IMR-90 (cell line): ENCODE data around the gene EPN2. TPM values are rescaled to one million over a fixed set of nuclear protein-coding genes. Genes with fewer than 3 reads are reported as not detected.

Experiments used
- ATAC-seq: fragments of 200-7000 bp; cut with Tn5 transposase; 2 replicates; pipeline ENCODE4 v1.9.1; 2020; ENCODE audit warnings: low read depth, mild to moderate bottlenecking, moderate library complexity
- BruUV-seq: library from RNA; stranded (reverse); fragments of 400-500 nt; replicated peaks from 2 replicates; lab custom pipeline; 2021; lab: Mats Ljungman, UMichigan
- CTCF ChIA-PET: fragments of 300-600 bp; formaldehyde crosslinking; extraction: SDS; loops from one replicate; lab custom pipeline; 2021; ENCODE audit warnings: antibody characterized with exemption; lab: Yijun Ruan, JAX
- POLR2A ChIA-PET: fragments of 300-600 bp; sonication (Branson Sonifier 250); formaldehyde crosslinking; loops from one replicate; lab custom pipeline; 2022; ENCODE audit warnings: antibody characterized with exemption; ENCODE audit not compliant: unreplicated experiment; lab: Charles Lee
- DNase-seq: peaks from one replicate; pipeline ENCODE4 v3.0.0; 2013
- H2AFZ ChIP-seq: replicated peaks from 2 replicates; pipeline ENCODE3; 2013; ENCODE audit warnings: low read length, mild to moderate bottlenecking; ENCODE audit not compliant: poor library complexity
- H2AK5ac ChIP-seq: 2 replicates; pipeline ENCODE4 v1.6.1; 2013; ENCODE audit warnings: low read depth, low read length, inconsistent platforms
- H2AK9ac ChIP-seq: replicated peaks from 2 replicates; pipeline ENCODE3; 2013; ENCODE audit warnings: mild to moderate bottlenecking, low read depth, low read length, moderate library complexity; ENCODE audit not compliant: poor library complexity
- H2BK120ac ChIP-seq: 2 replicates; pipeline ENCODE4 v1.6.1; 2013; ENCODE audit warnings: low read depth, low read length, inconsistent platforms
- H2BK15ac ChIP-seq: 3 replicates; pipeline ENCODE4 v1.6.1; 2013; ENCODE audit warnings: low read depth, low read length, inconsistent platforms
- H2BK20ac ChIP-seq: 2 replicates; pipeline ENCODE4 v1.6.1; 2013; ENCODE audit warnings: low read depth, mild to moderate bottlenecking, inconsistent platforms, low read length, moderate library complexity
- H2BK5ac ChIP-seq: 2 replicates; pipeline ENCODE4 v1.6.1; 2013; ENCODE audit warnings: mild to moderate bottlenecking, low read depth, low read length, inconsistent platforms; ENCODE audit not compliant: poor library complexity, severe bottlenecking
- H3K14ac ChIP-seq: replicated peaks from 2 replicates; pipeline ENCODE4 v1.6.1; 2013; ENCODE audit warnings: low read depth, low read length, inconsistent platforms
- H3K18ac ChIP-seq: 2 replicates; pipeline ENCODE4 v1.6.1; 2013; ENCODE audit warnings: low read depth, low read length, control low read depth
- H3K23ac ChIP-seq: 2 replicates; pipeline ENCODE4 v1.6.1; 2013; ENCODE audit warnings: low read depth, low read length, inconsistent platforms
- H3K27ac ChIP-seq: 2 replicates; pipeline ENCODE4 v1.5.1; 2013; ENCODE audit warnings: mild to moderate bottlenecking, control low read depth, low read length; ENCODE audit not compliant: insufficient read depth
- H3K27me3 ChIP-seq: 2 replicates; pipeline ENCODE4 v1.6.1; 2013; ENCODE audit warnings: low read length; ENCODE audit not compliant: control insufficient read depth, insufficient read depth
- H3K36me3 ChIP-seq: 2 replicates; pipeline ENCODE4 v1.6.1; 2013; ENCODE audit warnings: low read length, mixed read lengths; ENCODE audit not compliant: control insufficient read depth, insufficient read depth
- H3K4ac ChIP-seq: 2 replicates; pipeline ENCODE4 v1.6.1; 2013; ENCODE audit warnings: low read depth, low read length, inconsistent platforms
- H3K4me1 ChIP-seq: 2 replicates; pipeline ENCODE4 v1.6.1; 2013; ENCODE audit warnings: low read length, mixed read lengths; ENCODE audit not compliant: control insufficient read depth, insufficient read depth
- H3K4me2 ChIP-seq: 2 replicates; pipeline ENCODE4 v1.6.1; 2013; ENCODE audit warnings: low read depth, mild to moderate bottlenecking, control low read depth, low read length, moderate library complexity
- H3K4me3 ChIP-seq: 2 replicates; pipeline ENCODE4 v1.5.1; 2013; ENCODE audit warnings: low read depth, mild to moderate bottlenecking, control low read depth, low read length, moderate library complexity; ENCODE audit not compliant: insufficient read depth
- H3K56ac ChIP-seq: 2 replicates; pipeline ENCODE4 v1.6.1; 2013; ENCODE audit warnings: low read length, inconsistent platforms; ENCODE audit not compliant: insufficient read depth; ENCODE audit errors: extremely low read depth
- H3K79me1 ChIP-seq, 2 experiments: 2 replicates each; pipeline ENCODE4 v1.6.1; 2013; ENCODE audit warnings: low read length in 2 of 2, inconsistent platforms in 1 of 2, low read depth in 1 of 2
- H3K9ac ChIP-seq: 2 replicates; pipeline ENCODE4 v1.6.1; 2013; ENCODE audit warnings: low read depth, low read length, control low read depth
- H3K9me1 ChIP-seq: 2 replicates; pipeline ENCODE4 v1.6.1; 2013; ENCODE audit warnings: low read length, inconsistent platforms; ENCODE audit not compliant: insufficient read depth
- H3K9me3 ChIP-seq: 2 replicates; pipeline ENCODE4 v1.6.1; 2013; ENCODE audit warnings: low read length; ENCODE audit not compliant: control insufficient read depth, insufficient read depth
- H4K20me1 ChIP-seq: 2 replicates; pipeline ENCODE4 v1.6.1; 2013; ENCODE audit warnings: low read length, inconsistent platforms; ENCODE audit not compliant: insufficient read depth
- H4K5ac ChIP-seq: 2 replicates; pipeline ENCODE4 v1.6.1; 2013; ENCODE audit warnings: mild to moderate bottlenecking, low read depth, low read length, control low read depth
- H4K8ac ChIP-seq, 2 experiments: 2 replicates each; pipeline ENCODE4 v1.6.1; 2013; ENCODE audit warnings: low read depth in 2 of 2, low read length in 2 of 2, control low read depth in 1 of 2, inconsistent platforms in 1 of 2
- H4K91ac ChIP-seq: 2 replicates; pipeline ENCODE4 v1.6.1; 2013; ENCODE audit warnings: low read depth, low read length, inconsistent platforms; ENCODE audit not compliant: insufficient read depth
- BHLHE40 ChIP-seq: fragments of 150-350 bp; IDR thresholded peaks from 2 replicates; pipeline ENCODE4 v1.6.1; 2016; ENCODE audit warnings: mild to moderate bottlenecking, low read depth, low read length
- CEBPB ChIP-seq: IDR thresholded peaks from 2 replicates; pipeline ENCODE4 v1.6.1; 2012; ENCODE audit warnings: low read depth, low read length, improper control_type of control experiment
- CHD1 ChIP-seq: IDR thresholded peaks from 2 replicates; pipeline ENCODE4 v1.6.1; 2012; ENCODE audit warnings: low read depth, low read length, improper control_type of control experiment
- FOS ChIP-seq: fragments of 150-350 bp; IDR thresholded peaks from 2 replicates; pipeline ENCODE4 v1.6.1; 2016; ENCODE audit warnings: low read depth, low read length
- MAFK ChIP-seq: IDR thresholded peaks from 2 replicates; pipeline ENCODE4 v1.6.1; 2012; ENCODE audit warnings: low read depth, low read length, improper control_type of control experiment
- MAZ ChIP-seq: IDR thresholded peaks from 2 replicates; pipeline ENCODE4 v1.6.1; 2012; ENCODE audit warnings: low read depth, mild to moderate bottlenecking, low read length, improper control_type of control experiment, moderate library complexity, borderline replicate concordance
- MXI1 ChIP-seq: IDR thresholded peaks from 2 replicates; pipeline ENCODE4 v1.6.1; 2012; ENCODE audit warnings: low read depth, mild to moderate bottlenecking, low read length, moderate library complexity, borderline replicate concordance
- NFE2L2 ChIP-seq: fragments of 150-350 bp; IDR thresholded peaks from 2 replicates; pipeline ENCODE4 v1.6.1; 2016; ENCODE audit warnings: low read depth, mild to moderate bottlenecking, low read length
- POLR2A ChIP-seq: IDR thresholded peaks from 2 replicates; pipeline ENCODE4 v1.6.1; 2012; ENCODE audit warnings: mild to moderate bottlenecking, low read depth, low read length
- RAD21 ChIP-seq: IDR thresholded peaks from 2 replicates; pipeline ENCODE4 v1.6.1; 2012; ENCODE audit warnings: low read length, improper control_type of control experiment
- RCOR1 ChIP-seq: IDR thresholded peaks from 2 replicates; pipeline ENCODE4 v1.6.1; 2012; ENCODE audit warnings: mild to moderate bottlenecking, low read length, improper control_type of control experiment; ENCODE audit not compliant: insufficient replicate concordance
- RFX5 ChIP-seq: IDR thresholded peaks from 2 replicates; pipeline ENCODE4 v1.8.0; 2012; ENCODE audit warnings: low read depth, mild to moderate bottlenecking, low read length, moderate library complexity
- SMC3 ChIP-seq: fragments of 150-350 bp; IDR thresholded peaks from 2 replicates; pipeline ENCODE4 v1.6.1; 2016; ENCODE audit warnings: low read depth, mild to moderate bottlenecking, antibody characterized with exemption, low read length, moderate library complexity
- WGBS, 2 experiments: methylation state at CpG; one replicate each; pipeline versions ENCODE4 v1.1.5 to v1.1.7; 2013; ENCODE audit warnings: missing lambda C conversion rate in 2 of 2; ENCODE audit not compliant: insufficient read length in 1 of 2; ENCODE audit errors: extremely low coverage in 2 of 2; 5-methylcytosine and 5-hydroxymethylcytosine counted together
- dilution Hi-C: fragments of 300-500 bp; cut with HindIII; formaldehyde crosslinking; loops from one replicate; pipeline ENCODE4 v1.14.3; 2018; ENCODE audit warnings: low sequenced_read_pairs; ENCODE audit not compliant: unreplicated experiment
- in situ Hi-C: fragments of 300-500 bp; cut with MboI; formaldehyde crosslinking; loops from 3 replicates; pipeline ENCODE4 v1.14.3; 2019; ENCODE audit warnings: low sequenced_read_pairs, inconsistent platforms, mixed read lengths
- intact Hi-C: fragments of 100-400 bp; cut with micrococcal nuclease; formaldehyde crosslinking; loops from 2 replicates; pipeline ENCODE4 v1.10.0; 2022
- polyA plus RNA-seq, 3 experiments: library from polyadenylated mRNA; depleted of rRNA; stranded (reverse); fragments of >200 nt; gene quantifications; 2 replicates each; pipeline ENCODE4 v1.2.3, GENCODE V29; 2012; ENCODE audit warnings: low replicate concordance in 1 of 3
- total RNA-seq: library from RNA; depleted of rRNA; stranded (reverse); fragments of >200 nt; gene quantifications from 2 replicates; pipeline ENCODE4 v1.2.3, GENCODE V29; 2012
- TF ChIP-seq, protein P1 (sequence below): fragments of 150-350 bp; IDR thresholded peaks from 2 replicates; pipeline ENCODE4 v1.6.1; 2017; ENCODE audit warnings: mild to moderate bottlenecking, antibody characterized with exemption, low read length, low read depth
- TF ChIP-seq, protein P2 (sequence below): conservative IDR thresholded peaks from 2 replicates; pipeline ENCODE4 v1.5.1; 2012; ENCODE audit warnings: mild to moderate bottlenecking, low read depth, low read length, improper control_type of control experiment
- TF ChIP-seq, protein P3 (sequence below): fragments of 150-350 bp; IDR thresholded peaks from 2 replicates; pipeline ENCODE4 v1.6.1; 2016; ENCODE audit warnings: low read depth, mild to moderate bottlenecking, low read length, moderate library complexity, borderline replicate concordance

EPN2 gene
- total and polyA plus RNA-seq, 2 of the 4 experiments (the other 2 are of a cell fraction), result 14.9 to 25.3 TPM

DNA sequence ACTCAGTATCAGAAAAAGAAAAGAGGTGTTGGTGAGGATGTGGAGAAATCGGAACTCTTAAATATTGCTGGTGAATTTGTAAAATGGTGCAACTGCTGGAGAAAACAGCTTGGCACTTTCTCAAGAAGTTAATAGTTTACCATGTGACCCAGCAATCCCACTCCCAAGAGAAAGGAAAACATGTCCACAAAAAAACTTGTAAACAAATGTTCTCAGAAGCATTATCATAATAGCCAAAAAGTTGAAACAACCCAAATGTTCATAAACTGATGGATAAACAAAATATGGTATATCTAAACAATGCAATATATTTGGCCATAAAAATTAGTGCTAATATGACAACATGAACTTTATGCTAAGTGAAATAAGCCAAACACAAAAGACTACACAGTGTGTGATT is 138.6 kb downstream of the EPN2 start:
- H2AK5ac ChIP-seq, result no peak overlapping the region
- intact Hi-C loops (loop anchor here (5.0 kb wide), 1 partner anchor 387 kb away; no protein-coding TSS in a partner anchor), dilution Hi-C loops (no loop called here), in situ Hi-C loops (no loop called here)
- H2AK9ac ChIP-seq, result no peak overlapping the region
- no TSS peak for BruUV-seq
- H3K4me3 ChIP-seq, result no peak overlapping the region
- no peak overlapping the region for H3K18ac ChIP-seq
- H4K20me1 ChIP-seq, result peaks cover 16% of the 10 kb centered on the region
- peaks cover 27 to 35% of the 10 kb centered on the region in 2 experiments for H3K79me1 ChIP-seq
- no peak overlapping the region for H4K91ac ChIP-seq
- ATAC-seq, result no peak
- H3K4me2 ChIP-seq, result no peak overlapping the region
- no peak overlapping the region for H2BK20ac ChIP-seq
- H3K9ac ChIP-seq, result no peak overlapping the region
- H3K9me3 ChIP-seq, result no peaks in the 10 kb centered on the region
- peaks cover 17% of the 10 kb centered on the region for H3K36me3 ChIP-seq
- no peak overlapping the region for H2BK120ac ChIP-seq
- H3K14ac ChIP-seq, result no peak overlapping the region
- H2BK15ac ChIP-seq, result no peak overlapping the region
- no peak overlapping the region for H2AFZ ChIP-seq
- H4K5ac ChIP-seq, result no peak overlapping the region
- ChIA-PET CTCF (interaction anchor here (1.5 kb wide), 1 partner anchor 13 kb away, joined by 3 read pairs; the partner anchor contains the start of gene B9D1), POLR2A (no interaction called here)
- no peak overlapping the region for H3K4ac ChIP-seq
- no peak overlapping the region for H3K23ac ChIP-seq
- no peak for DNase-seq
- H3K56ac ChIP-seq, result no peak overlapping the region
- no peaks in the 10 kb centered on the region for H3K27me3 ChIP-seq
- H2BK5ac ChIP-seq, result no peak overlapping the region
- TF ChIP-seq, protein P1, sequence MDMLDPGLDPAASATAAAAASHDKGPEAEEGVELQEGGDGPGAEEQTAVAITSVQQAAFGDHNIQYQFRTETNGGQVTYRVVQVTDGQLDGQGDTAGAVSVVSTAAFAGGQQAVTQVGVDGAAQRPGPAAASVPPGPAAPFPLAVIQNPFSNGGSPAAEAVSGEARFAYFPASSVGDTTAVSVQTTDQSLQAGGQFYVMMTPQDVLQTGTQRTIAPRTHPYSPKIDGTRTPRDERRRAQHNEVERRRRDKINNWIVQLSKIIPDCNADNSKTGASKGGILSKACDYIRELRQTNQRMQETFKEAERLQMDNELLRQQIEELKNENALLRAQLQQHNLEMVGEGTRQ, result no peak
- no peak for TF ChIP-seq MAFK
- no peak for TF ChIP-seq RCOR1
- no peak for TF ChIP-seq SMC3
- TF ChIP-seq MAZ, result no peak
- TF ChIP-seq, protein P2, sequence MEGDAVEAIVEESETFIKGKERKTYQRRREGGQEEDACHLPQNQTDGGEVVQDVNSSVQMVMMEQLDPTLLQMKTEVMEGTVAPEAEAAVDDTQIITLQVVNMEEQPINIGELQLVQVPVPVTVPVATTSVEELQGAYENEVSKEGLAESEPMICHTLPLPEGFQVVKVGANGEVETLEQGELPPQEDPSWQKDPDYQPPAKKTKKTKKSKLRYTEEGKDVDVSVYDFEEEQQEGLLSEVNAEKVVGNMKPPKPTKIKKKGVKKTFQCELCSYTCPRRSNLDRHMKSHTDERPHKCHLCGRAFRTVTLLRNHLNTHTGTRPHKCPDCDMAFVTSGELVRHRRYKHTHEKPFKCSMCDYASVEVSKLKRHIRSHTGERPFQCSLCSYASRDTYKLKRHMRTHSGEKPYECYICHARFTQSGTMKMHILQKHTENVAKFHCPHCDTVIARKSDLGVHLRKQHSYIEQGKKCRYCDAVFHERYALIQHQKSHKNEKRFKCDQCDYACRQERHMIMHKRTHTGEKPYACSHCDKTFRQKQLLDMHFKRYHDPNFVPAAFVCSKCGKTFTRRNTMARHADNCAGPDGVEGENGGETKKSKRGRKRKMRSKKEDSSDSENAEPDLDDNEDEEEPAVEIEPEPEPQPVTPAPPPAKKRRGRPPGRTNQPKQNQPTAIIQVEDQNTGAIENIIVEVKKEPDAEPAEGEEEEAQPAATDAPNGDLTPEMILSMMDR, result no peak
- no peak for TF ChIP-seq FOS
- TF ChIP-seq CHD1, result no peak
- no peak for TF ChIP-seq RFX5
- TF ChIP-seq NFE2L2, result no peak
- TF ChIP-seq MXI1, result no peak
- TF ChIP-seq BHLHE40, result no peak
- TF ChIP-seq, protein P3, sequence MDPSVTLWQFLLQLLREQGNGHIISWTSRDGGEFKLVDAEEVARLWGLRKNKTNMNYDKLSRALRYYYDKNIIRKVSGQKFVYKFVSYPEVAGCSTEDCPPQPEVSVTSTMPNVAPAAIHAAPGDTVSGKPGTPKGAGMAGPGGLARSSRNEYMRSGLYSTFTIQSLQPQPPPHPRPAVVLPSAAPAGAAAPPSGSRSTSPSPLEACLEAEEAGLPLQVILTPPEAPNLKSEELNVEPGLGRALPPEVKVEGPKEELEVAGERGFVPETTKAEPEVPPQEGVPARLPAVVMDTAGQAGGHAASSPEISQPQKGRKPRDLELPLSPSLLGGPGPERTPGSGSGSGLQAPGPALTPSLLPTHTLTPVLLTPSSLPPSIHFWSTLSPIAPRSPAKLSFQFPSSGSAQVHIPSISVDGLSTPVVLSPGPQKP, result no peak
- no peak for TF ChIP-seq POLR2A
- TF ChIP-seq RAD21, result no peak
- no peak for TF ChIP-seq CEBPB
- H3K4me1 ChIP-seq, result peaks cover 9% of the 10 kb centered on the region; the same call in 1 of the 2 replicates
- no peak overlapping the region for H4K8ac ChIP-seq
- peaks cover 16% of the 10 kb centered on the region for H3K9me1 ChIP-seq
- WGBS, 2 experiments, result 0% methylated on average over 1 of the region's 1 CpG; no CpG with 5 or more reads in 1 of the 2 experiments
- no peak overlapping the region for H3K27ac ChIP-seq
